Measurements from ENCODE around the gene SORBS1.

SORBS1 gene

GRCh38 chr10:95539560-95540284, 21.4 kb downstream of the SORBS1 start:
- no peak for DNase-seq (ENCODE audit: low read depth in 2 of 2)

- no peak for DNase-seq (ENCODE audit: low read depth in 2 of 2)
Observed at GRCh38 chr10:95538412-95538811, 22.8 kb downstream of the SORBS1 start.

- DNase-seq (ENCODE audit: low read depth in 2 of 2), result no peak
Observed at GRCh38 chr10:95537542-95537927, 23.6 kb downstream of the SORBS1 start.

GRCh38 chr10:95536894-95537541, 24.2 kb downstream of the SORBS1 start:
- no peak for DNase-seq (ENCODE audit: low read depth in 2 of 2)

- DNase-seq (ENCODE audit: low read depth in 2 of 2), result no peak
Observed at GRCh38 chr10:95536017-95536416, 25.2 kb downstream of the SORBS1 start.

GRCh38 chr10:95535526-95535925, 25.6 kb downstream of the SORBS1 start:
- no peak for DNase-seq (ENCODE audit: low read depth in 2 of 2)

GRCh38 chr10:95533590-95533989, 27.6 kb downstream of the SORBS1 start:
- no peak for DNase-seq (ENCODE audit: low read depth in 2 of 2)

GRCh38 chr10:95532536-95532935, 28.6 kb downstream of the SORBS1 start:
- DNase-seq (ENCODE audit: low read depth in 2 of 2), result no peak

- DNase-seq (ENCODE audit: low read depth in 2 of 2), result no peak
Observed at GRCh38 chr10:95531994-95532399, 29.2 kb downstream of the SORBS1 start.

GRCh38 chr10:95531058-95531809, 29.9 kb downstream of the SORBS1 start:
- no peak for DNase-seq (ENCODE audit: low read depth in 2 of 2)

- no peak for DNase-seq (ENCODE audit: low read depth in 2 of 2)
Observed at GRCh38 chr10:95530561-95530960, 30.6 kb downstream of the SORBS1 start.

GRCh38 chr10:95530029-95530428, 31.1 kb downstream of the SORBS1 start:
- no peak for DNase-seq (ENCODE audit: low read depth in 2 of 2)

- no peak for DNase-seq (ENCODE audit: low read depth in 2 of 2)
Observed at GRCh38 chr10:95526044-95526443, 35.1 kb downstream of the SORBS1 start.

- DNase-seq (ENCODE audit: low read depth in 2 of 2), result no peak
Observed at GRCh38 chr10:95525033-95525418, 36.1 kb downstream of the SORBS1 start.

- DNase-seq (ENCODE audit: low read depth in 2 of 2), result no peak
Observed at GRCh38 chr10:95524358-95525032, 36.7 kb downstream of the SORBS1 start.

GRCh38 chr10:95522117-95522516, 39.1 kb downstream of the SORBS1 start:
- DNase-seq (ENCODE audit: low read depth in 2 of 2), result no peak

- no peak for DNase-seq (ENCODE audit: low read depth in 2 of 2)
Observed at GRCh38 chr10:95520617-95521016, 40.6 kb downstream of the SORBS1 start.

GRCh38 chr10:95518455-95519452, 42.4 kb downstream of the SORBS1 start:
- DNase-seq (ENCODE audit: low read depth in 2 of 2), result no peak

- no peak for DNase-seq (ENCODE audit: low read depth in 2 of 2)
Observed at GRCh38 chr10:95517536-95518454, 43.4 kb downstream of the SORBS1 start.
